Measurements from ENCODE around the gene LRTM2. TPM values are rescaled to one million over a fixed set of nuclear protein-coding genes. Genes with fewer than 3 reads are reported as not detected.

The LRTM2 gene
- total RNA-seq, 4 donors from 2014 or later: not detected

DNA sequence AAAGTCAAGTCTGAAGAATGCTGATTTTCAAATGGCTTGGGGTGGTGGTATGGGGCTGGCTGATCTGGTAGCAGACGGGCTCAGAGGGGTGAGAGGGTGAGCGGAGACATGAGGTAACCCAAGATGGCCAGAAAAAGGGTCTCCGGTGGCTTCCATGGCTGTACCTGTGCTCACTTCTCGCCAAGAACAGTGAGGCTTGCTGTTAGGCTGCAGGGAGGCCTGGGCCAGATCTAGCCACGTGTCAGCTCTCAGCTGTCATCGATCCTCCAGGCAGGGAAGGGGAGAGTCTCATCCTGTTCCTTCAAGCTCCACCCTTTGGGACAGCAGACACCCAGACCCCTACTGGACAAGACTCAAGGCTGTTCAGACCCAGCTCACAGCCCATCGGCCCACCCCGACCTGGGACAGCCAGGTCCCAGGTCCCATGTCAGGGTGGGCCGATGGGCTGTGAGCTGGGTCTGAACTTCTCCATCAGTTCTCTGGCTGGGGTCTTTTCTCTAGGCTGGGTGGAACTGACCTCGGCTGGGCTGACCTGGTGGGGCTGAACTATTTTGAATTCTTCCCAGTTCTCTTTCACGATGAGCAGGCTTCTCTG is 9.0 kb downstream of the LRTM2 start:
- TF ChIP-seq, protein P1, sequence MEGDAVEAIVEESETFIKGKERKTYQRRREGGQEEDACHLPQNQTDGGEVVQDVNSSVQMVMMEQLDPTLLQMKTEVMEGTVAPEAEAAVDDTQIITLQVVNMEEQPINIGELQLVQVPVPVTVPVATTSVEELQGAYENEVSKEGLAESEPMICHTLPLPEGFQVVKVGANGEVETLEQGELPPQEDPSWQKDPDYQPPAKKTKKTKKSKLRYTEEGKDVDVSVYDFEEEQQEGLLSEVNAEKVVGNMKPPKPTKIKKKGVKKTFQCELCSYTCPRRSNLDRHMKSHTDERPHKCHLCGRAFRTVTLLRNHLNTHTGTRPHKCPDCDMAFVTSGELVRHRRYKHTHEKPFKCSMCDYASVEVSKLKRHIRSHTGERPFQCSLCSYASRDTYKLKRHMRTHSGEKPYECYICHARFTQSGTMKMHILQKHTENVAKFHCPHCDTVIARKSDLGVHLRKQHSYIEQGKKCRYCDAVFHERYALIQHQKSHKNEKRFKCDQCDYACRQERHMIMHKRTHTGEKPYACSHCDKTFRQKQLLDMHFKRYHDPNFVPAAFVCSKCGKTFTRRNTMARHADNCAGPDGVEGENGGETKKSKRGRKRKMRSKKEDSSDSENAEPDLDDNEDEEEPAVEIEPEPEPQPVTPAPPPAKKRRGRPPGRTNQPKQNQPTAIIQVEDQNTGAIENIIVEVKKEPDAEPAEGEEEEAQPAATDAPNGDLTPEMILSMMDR (IDR thresholded peaks at IDR 0.05; ENCODE audit: low read depth): no peak

DNA sequence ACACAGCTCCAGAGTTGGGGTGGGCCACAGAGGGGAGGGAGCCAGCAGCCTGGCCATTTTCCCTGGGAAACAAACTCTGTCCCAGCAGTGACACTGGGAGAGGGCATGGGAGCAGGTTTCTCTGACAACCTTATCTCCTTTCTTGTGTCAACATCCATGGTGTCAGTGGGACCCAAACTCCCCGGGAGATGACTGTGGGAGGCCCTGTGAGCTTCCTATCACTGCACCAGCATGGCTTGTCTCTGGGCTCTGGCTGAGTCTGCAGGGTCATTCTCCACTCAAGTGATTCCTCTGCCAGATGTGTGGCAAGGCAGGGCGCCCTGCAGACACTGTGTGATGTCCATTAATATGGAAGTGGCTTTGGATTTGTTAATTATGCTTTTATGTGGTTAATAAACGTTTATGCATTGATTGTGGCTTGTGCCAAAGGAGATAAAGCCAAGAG is 10.1 kb downstream of the LRTM2 start:
- TF ChIP-seq, protein P1 (IDR thresholded peaks at IDR 0.05; ENCODE audit: low read depth): no peak

DNA sequence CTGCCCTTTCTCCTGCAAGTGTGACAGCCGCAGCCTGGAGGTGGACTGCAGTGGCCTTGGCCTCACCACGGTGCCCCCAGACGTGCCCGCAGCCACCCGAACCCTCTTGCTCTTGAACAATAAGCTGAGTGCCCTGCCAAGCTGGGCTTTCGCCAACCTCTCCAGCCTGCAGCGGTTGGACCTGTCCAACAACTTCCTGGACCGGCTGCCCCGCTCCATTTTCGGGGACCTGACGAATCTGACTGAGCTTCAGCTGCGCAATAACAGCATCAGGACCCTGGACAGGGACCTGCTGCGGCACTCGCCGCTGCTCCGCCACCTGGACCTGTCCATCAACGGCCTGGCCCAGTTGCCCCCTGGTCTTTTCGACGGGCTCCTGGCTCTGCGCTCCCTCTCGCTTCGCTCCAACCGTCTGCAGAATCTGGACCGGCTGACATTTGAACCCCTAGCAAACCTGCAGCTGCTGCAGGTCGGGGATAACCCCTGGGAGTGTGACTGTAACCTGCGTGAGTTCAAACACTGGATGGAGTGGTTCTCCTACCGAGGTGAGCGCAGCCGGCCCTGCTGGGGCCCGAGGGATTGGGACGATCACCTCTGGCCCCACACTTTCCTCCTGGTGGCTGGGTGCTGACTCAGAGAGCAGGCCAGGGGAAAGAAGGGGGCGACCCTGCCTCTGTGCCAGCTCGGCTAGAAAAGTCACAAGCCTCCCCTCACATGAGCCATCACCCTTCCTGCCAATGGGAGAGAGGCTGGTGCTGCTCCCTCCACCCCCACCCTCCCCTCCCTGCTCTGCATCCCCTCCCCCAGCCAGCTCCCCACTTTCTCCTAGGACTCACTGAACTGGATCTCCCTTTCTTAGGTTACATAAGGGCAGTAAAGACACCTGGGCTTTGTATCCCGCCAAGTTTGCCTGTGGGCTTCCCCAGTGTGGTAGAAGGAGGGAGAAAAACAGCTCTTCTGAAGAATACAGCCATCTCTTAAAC is 10.9 kb downstream of the LRTM2 start:
- TF ChIP-seq, protein P1 (IDR thresholded peaks at IDR 0.05; ENCODE audit: low read depth): no peak

DNA sequence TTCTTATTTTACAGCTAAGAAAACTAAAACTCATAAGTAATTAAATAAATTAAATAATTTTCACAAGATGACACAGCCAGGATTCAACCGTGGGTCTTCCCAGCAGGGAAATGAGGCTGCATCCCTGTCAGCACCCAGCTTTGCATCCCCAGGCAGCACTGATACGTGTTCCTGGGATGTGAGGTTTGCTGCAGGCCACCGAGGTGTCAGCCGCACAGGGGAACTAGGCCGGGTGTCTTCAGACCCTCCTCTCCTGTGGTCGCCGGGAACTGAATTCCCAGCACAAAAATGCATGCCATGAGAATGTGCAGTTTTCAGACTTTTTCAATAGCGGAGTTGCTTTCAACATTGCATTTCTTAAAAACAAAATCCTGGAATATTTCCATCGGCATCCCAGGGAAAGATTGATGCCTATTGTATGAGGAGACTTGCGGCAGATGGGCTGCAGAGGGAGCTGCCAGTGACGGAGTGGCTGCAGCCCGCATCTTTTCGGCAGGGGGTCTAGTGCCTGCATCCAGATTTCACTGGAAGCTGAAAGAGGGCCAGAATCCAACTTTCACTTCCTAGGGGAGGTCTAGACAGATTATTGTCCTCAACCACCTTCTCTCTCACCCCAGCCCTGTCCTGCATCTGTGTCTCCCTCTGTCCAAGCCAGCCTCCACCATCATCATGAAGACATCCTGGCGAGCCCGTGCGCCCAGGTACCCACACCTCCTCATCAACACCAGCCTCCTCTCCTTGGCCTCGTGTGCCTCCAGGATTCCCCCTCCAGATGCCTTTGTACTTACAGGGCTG is 12.6 kb downstream of the LRTM2 start:
- TF ChIP-seq, protein P1 (IDR thresholded peaks at IDR 0.05; ENCODE audit: low read depth): no peak

DNA sequence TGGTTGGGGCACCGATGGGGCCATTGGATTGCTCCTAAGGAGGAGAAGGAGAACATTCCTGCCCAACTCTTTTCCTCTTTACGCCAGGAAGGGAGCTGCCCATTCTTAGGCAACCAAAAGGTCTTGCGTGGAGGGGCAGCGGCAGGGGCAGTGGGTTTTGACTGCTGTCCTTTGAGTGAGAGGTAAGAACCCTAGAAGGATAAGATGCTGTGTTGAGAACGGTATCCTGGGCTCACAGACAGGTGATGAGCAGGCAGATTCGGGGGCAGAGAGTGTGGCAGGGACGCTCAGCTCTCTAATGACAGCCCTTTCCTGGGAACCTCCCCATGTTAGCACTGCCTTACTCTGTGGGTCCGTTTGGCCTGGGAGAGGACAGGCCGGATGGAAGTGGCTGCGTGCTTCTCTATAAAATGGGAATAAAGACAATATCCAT is 13.2 kb downstream of the LRTM2 start:
- TF ChIP-seq, protein P1 (IDR thresholded peaks at IDR 0.05; ENCODE audit: low read depth): no peak

DNA sequence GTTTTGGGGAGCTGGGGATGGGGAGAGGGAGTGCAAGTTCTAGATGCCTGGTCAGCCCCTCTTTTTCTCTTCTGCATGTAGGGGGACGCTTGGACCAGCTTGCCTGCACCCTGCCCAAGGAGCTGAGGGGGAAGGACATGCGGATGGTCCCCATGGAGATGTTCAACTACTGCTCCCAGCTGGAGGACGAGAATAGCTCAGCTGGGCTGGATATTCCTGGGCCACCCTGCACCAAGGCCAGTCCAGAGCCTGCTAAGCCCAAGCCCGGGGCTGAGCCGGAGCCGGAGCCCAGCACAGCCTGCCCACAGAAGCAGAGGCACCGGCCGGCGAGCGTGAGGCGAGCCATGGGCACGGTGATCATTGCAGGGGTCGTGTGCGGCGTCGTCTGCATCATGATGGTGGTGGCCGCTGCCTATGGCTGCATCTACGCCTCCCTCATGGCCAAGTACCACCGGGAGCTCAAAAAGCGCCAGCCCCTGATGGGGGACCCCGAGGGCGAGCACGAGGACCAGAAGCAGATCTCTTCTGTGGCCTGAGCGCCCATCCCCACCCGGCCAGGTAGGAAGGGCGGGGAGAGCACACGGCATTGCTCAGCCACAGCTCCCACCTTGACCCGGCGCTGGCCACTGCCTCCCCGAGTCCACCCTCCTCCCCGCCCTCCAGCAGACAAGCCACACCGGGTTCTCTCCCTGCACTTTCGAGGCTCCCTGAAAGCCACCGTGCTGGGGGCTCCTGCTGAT is 14.0 kb downstream of the LRTM2 start:
- TF ChIP-seq, protein P1 (IDR thresholded peaks at IDR 0.05; ENCODE audit: low read depth): no peak
